Keratinocyte (primary cell): ENCODE measurements around the gene DPAGT1. TPM values are rescaled to one million over a fixed set of nuclear protein-coding genes. Genes with fewer than 3 reads are reported as not detected.

Experiments used
- DNase-seq: peaks from one replicate; pipeline ENCODE4 v3.0.0-alpha.2; 2011; ENCODE audit warnings: low read depth, missing footprints, low spot score
- FAIRE-seq: peaks from 2 replicates; lab custom pipeline; 2011; peaks lifted over from hg19 to GRCh38; lab: Jason Lieb, UNC
- H2AFZ ChIP-seq: 2 replicates; pipeline ENCODE4 v1.6.0; 2012; ENCODE audit warnings: low read length, control low read depth, inconsistent platforms; ENCODE audit not compliant: control insufficient read depth
- H3K27ac ChIP-seq: 2 replicates; pipeline ENCODE4 v1.5.1; 2011; ENCODE audit warnings: low read length; ENCODE audit not compliant: control insufficient read depth, insufficient read depth
- H3K27me3 ChIP-seq: 3 replicates; pipeline ENCODE4 v1.6.0; 2011; ENCODE audit warnings: low read length; ENCODE audit not compliant: control insufficient read depth, insufficient read depth; ENCODE audit errors: extremely low read depth
- H3K36me3 ChIP-seq, 2 experiments: 2 replicates in 1 of 2; 3 replicates in 1 of 2; pipeline ENCODE4 v1.5.1; 2011; ENCODE audit warnings: low read length in 2 of 2, mild to moderate bottlenecking in 1 of 2; ENCODE audit not compliant: control insufficient read depth in 2 of 2, insufficient read depth in 2 of 2; ENCODE audit errors: extremely low read depth in 1 of 2
- H3K4me1 ChIP-seq: 3 replicates; pipeline ENCODE4 v1.5.1; 2011; ENCODE audit warnings: low read length; ENCODE audit not compliant: control insufficient read depth, insufficient read depth; ENCODE audit errors: extremely low read depth
- H3K4me2 ChIP-seq: 3 replicates; pipeline ENCODE4 v1.6.0; 2011; ENCODE audit warnings: low read depth, low read length; ENCODE audit not compliant: control insufficient read depth, insufficient read depth; ENCODE audit errors: extremely low read depth
- H3K4me3 ChIP-seq, 3 experiments: fragments of 200-600 bp in 1 of 3; sonication (generic) in 1 of 3; 2 replicates in 2 of 3; 3 replicates in 1 of 3; pipeline ENCODE4 v1.5.1; 2011 to 2016; ENCODE audit warnings: low read length in 3 of 3, mild to moderate bottlenecking in 3 of 3, control low read depth in 2 of 3, inconsistent platforms in 1 of 3, low read depth in 1 of 3, mixed read lengths in 1 of 3, mixed run types in 1 of 3, moderate library complexity in 1 of 3; ENCODE audit not compliant: control insufficient read depth in 2 of 3, insufficient read depth in 2 of 3; ENCODE audit errors: extremely low read depth in 1 of 3
- H3K79me2 ChIP-seq: 2 replicates; pipeline ENCODE4 v1.6.0; 2012; ENCODE audit warnings: low read length; ENCODE audit not compliant: control insufficient read depth, insufficient read depth
- H3K9ac ChIP-seq: 3 replicates; pipeline ENCODE4 v1.6.0; 2011; ENCODE audit warnings: low read length; ENCODE audit not compliant: control insufficient read depth, insufficient read depth; ENCODE audit errors: extremely low read depth
- H3K9me1 ChIP-seq: 3 replicates; pipeline ENCODE4 v1.6.0; 2011; ENCODE audit warnings: low read length; ENCODE audit not compliant: control insufficient read depth, insufficient read depth; ENCODE audit errors: extremely low read depth
- H3K9me3 ChIP-seq: 2 replicates; pipeline ENCODE4 v1.5.1; 2012; ENCODE audit warnings: low read depth, low read length; ENCODE audit not compliant: control insufficient read depth
- H4K20me1 ChIP-seq: 3 replicates; pipeline ENCODE4 v1.6.0; 2011; ENCODE audit warnings: low read length; ENCODE audit not compliant: control insufficient read depth, insufficient read depth; ENCODE audit errors: extremely low read depth
- CTCF ChIP-seq, 3 experiments: IDR thresholded peaks in 1 of 3; conservative IDR thresholded peaks in 1 of 3; optimal IDR thresholded peaks in 1 of 3; 2 replicates in 2 of 3; 3 replicates in 1 of 3; pipeline versions ENCODE3 to v1.5.1; 2011; ENCODE audit warnings: low read length in 3 of 3, mild to moderate bottlenecking in 3 of 3, moderate library complexity in 2 of 3, control low read depth in 1 of 3, inconsistent platforms in 1 of 3; ENCODE audit not compliant: insufficient read depth in 2 of 3; ENCODE audit errors: extremely low read depth in 1 of 3
- EZH2 ChIP-seq: IDR thresholded peaks from one replicate; pipeline ENCODE4 v1.6.1; 2012; ENCODE audit warnings: inconsistent platforms, mild to moderate bottlenecking, low read length, moderate library complexity
- dilution Hi-C: fragments of 300-500 bp; cut with MboI; formaldehyde crosslinking; loops from one replicate; pipeline ENCODE4 v1.7.0; 2020; ENCODE audit warnings: low sequenced_read_pairs; ENCODE audit not compliant: extremely low pct_ligation_motif_present
- polyA plus RNA-seq, 5 experiments: library from polyadenylated mRNA; depleted of rRNA in 3 of 5; stranded (reverse) in 3 of 5; stranded (forward) in 1 of 5; unstranded in 1 of 5; fragments of >200 nt; gene quantifications; 1 replicate in 1 of 5; 2 replicates in 3 of 5; 3 replicates in 1 of 5; pipeline versions ENCODE4 v1.2.1 to v1.2.3, GENCODE V29; 2011 to 2012; ENCODE audit warnings: missing spikeins in 2 of 5, low read depth in 1 of 5, low replicate concordance in 1 of 5

The DPAGT1 gene
- polyA plus RNA-seq, 1 donor (not counting 4 experiments of a cell fraction or from before 2014, with no cell fraction given) = 59.7 TPM

GRCh38 chr11:119115484-119116234, 14.0 kb upstream of the DPAGT1 start:
- Histone ChIP-seq H3K9me1 (no peaks in the 10 kb centered on the region), H3K36me3 (peaks cover 7 to 19% of the 10 kb centered on the region in 2 experiments), H3K4me2 (no peak overlapping the region), H3K79me2 (no peaks in the 10 kb centered on the region), H2AFZ (no peak overlapping the region), H3K9me3 (no peaks in the 10 kb centered on the region), H3K27me3 (no peaks in the 10 kb centered on the region), H3K27ac (no peak overlapping the region), H3K4me1 (peaks cover 8% of the 10 kb centered on the region), H3K9ac (no peak overlapping the region), H4K20me1 (no peaks in the 10 kb centered on the region), H3K4me3 (no peak overlapping the region)
- dilution Hi-C loops = no loop called here
- FAIRE-seq (no peak), DNase-seq (no peak)
- TF ChIP-seq CTCF (optimal IDR thresholded peaks at IDR 0.05 in 1 of 3, IDR thresholded peaks at IDR 0.05 in 1 of 3, conservative IDR thresholded peaks at IDR 0.05 in 1 of 3; ENCODE audit: extremely low read depth in 1 of 3, insufficient read depth in 2 of 3, low read length in 3 of 3) (no peak), EZH2 (no peak)

GRCh38 chr11:119114351-119114750, 12.7 kb upstream of the DPAGT1 start:
- H3K36me3 ChIP-seq = peaks cover 7 to 19% of the 10 kb centered on the region in 2 experiments

More at GRCh38 chr11:119114351-119114750, 12.7 kb upstream of the DPAGT1 start:
- H4K20me1 ChIP-seq = no peaks in the 10 kb centered on the region
- H3K4me2 ChIP-seq = no peak overlapping the region
- FAIRE-seq = no peak
- H2AFZ ChIP-seq = no peak overlapping the region
- TF ChIP-seq CTCF (optimal IDR thresholded peaks at IDR 0.05 in 1 of 3, IDR thresholded peaks at IDR 0.05 in 1 of 3, conservative IDR thresholded peaks at IDR 0.05 in 1 of 3; ENCODE audit: extremely low read depth in 1 of 3, insufficient read depth in 2 of 3, low read length in 3 of 3) = no peak
- no peak for TF ChIP-seq EZH2
- peaks cover 4% of the 10 kb centered on the region for H3K4me1 ChIP-seq
- no peaks in the 10 kb centered on the region for H3K9me3 ChIP-seq
- H3K27me3 ChIP-seq = no peaks in the 10 kb centered on the region
- no peaks in the 10 kb centered on the region for H3K79me2 ChIP-seq
- dilution Hi-C loops = no loop called here
- no peak overlapping the region for H3K4me3 ChIP-seq
- H3K9me1 ChIP-seq = no peaks in the 10 kb centered on the region
- DNase-seq = no peak
- H3K9ac ChIP-seq = no peak overlapping the region
- H3K27ac ChIP-seq = no peak overlapping the region
